ENCODE data around the gene MAP4K3. TPM values are rescaled to one million over a fixed set of nuclear protein-coding genes. Genes with fewer than 3 reads are reported as not detected.

The MAP4K3 gene
- total and polyA plus RNA-seq, 2 of the 4 experiments (the other 2 are of a cell fraction): 13.2 to 32.6 TPM

DNA sequence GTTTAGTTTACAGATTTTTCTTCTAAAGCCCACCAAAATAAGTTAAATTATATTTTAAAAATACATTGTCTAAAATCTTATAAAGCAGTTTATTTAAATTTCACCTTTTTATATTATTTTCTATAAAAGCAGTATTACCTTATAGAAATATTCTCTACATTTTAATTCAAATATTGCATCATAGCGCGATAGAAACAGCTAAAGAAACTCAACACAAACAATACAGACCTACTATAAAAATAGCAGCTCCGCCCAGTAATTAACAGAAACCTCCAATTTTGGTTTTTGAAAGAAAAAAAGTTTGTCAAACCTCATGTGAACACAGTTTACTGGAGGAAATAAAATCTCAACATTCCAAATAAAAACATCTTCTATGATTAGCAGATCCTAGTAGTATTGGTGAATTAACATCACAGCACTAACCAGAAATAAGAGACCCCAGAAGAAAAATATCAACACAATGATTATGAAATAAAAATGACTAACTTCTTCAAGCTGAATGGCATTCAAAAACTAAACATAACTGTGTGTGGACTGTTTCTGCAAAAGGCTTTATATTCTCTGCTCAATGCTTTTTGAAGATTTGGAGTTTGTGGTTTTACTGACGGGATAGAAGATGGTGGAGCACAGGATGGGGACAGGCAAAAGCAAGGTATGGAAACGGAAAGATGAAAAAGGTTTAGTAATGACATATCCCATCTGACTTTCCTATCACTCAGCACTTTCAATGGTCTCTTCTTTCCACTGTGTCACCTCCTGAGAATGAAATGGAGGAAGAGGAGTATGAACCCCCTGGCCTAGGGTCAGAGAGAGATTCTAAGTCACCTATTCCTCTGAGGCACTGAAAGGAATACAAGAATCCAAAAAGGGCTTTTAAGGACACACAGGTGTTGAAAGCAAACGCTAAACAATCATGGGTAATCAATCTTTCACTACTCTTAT is 17.5 kb downstream of the MAP4K3 start:
- Histone ChIP-seq H2BK20ac (ENCODE audit: low read depth, low read length) (peak overlapping the region; percentile 48), H3K18ac (ENCODE audit: low read depth, low read length) (peak overlapping the region; percentile 89; the same call in 1 of the 2 replicates), H3K4me1 (ENCODE audit: control insufficient read depth, insufficient read depth, low read length) (peaks cover 7% of the 10 kb centered on the region), H2AK5ac (ENCODE audit: low read depth, low read length) (0 out of 2 replicates have a peak overlapping the region, but pooled peaks have one; percentile 56), H3K14ac (replicated peaks; ENCODE audit: low read depth, low read length) (peak overlapping the region; percentile 67; the same call in 1 of the 2 replicates), H4K20me1 (ENCODE audit: insufficient read depth, low read length) (peaks cover 64% of the 10 kb centered on the region), H3K23ac (ENCODE audit: low read depth, low read length) (peak overlapping the region; percentile 31), H2BK120ac (ENCODE audit: low read depth, low read length) (peak overlapping the region; percentile 41; the same call in 1 of the 2 replicates), H3K36me3 (ENCODE audit: control insufficient read depth, insufficient read depth, low read length) (no peaks in the 10 kb centered on the region), H4K91ac (ENCODE audit: insufficient read depth, low read depth, low read length) (peak overlapping the region; percentile 66), H3K56ac (ENCODE audit: extremely low read depth, insufficient read depth, low read length) (peak overlapping the region; percentile 43; the same call in 1 of the 2 replicates), H3K27ac (ENCODE audit: insufficient read depth, low read length) (peak overlapping the region; percentile 61), H3K4me2 (ENCODE audit: low read depth, low read length) (peak overlapping the region; percentile 94), H3K9me3 (ENCODE audit: control insufficient read depth, insufficient read depth, low read length) (no peaks in the 10 kb centered on the region), H2BK15ac (ENCODE audit: low read depth, low read length) (peak overlapping the region; percentile 79; the same call in 2 of the 3 replicates), H3K9me1 (ENCODE audit: insufficient read depth, low read length) (peaks cover 12% of the 10 kb centered on the region; the same call in 1 of the 2 replicates), H2AFZ (replicated peaks; ENCODE audit: low read length, poor library complexity) (no peak overlapping the region), H4K5ac (ENCODE audit: low read depth, low read length) (peak overlapping the region; percentile 45), H2BK5ac (ENCODE audit: low read depth, low read length, poor library complexity, severe bottlenecking) (peak overlapping the region; percentile 95), H3K4me3 (ENCODE audit: insufficient read depth, low read depth, low read length) (peak overlapping the region; percentile 12; the same call in 1 of the 2 replicates), H4K8ac (ENCODE audit: low read depth in 2 of 2, low read length in 2 of 2) (peak overlapping the region in 1 of 2 experiments; percentile 59; a peak in 1 of 4 replicates), H3K27me3 (ENCODE audit: control insufficient read depth, insufficient read depth, low read length) (no peaks in the 10 kb centered on the region), H2AK9ac (replicated peaks; ENCODE audit: low read depth, low read length, poor library complexity) (no peak overlapping the region), H3K79me1 (ENCODE audit: low read depth in 1 of 2, low read length in 2 of 2) (peaks cover 10 to 65% of the 10 kb centered on the region in 2 experiments; a peak in 3 of 4 replicates), H3K9ac (ENCODE audit: low read depth, low read length) (no peak overlapping the region), H3K4ac (ENCODE audit: low read depth, low read length) (peak overlapping the region; percentile 61; the same call in 1 of the 2 replicates)
- DNase-seq (peak; percentile 80), ATAC-seq (ENCODE audit: low read depth) (peak; percentile 84)
- in situ Hi-C loops (cut with MboI; ENCODE audit: low sequenced_read_pairs) (no loop called here), intact Hi-C loops (cut with micrococcal nuclease) (no loop called here), dilution Hi-C loops (cut with HindIII; ENCODE audit: low sequenced_read_pairs, unreplicated experiment) (no loop called here)
- peak; percentile 20; the same call in 1 of the 2 replicates for TF ChIP-seq CEBPB (IDR thresholded peaks at IDR 0.05; ENCODE audit: low read depth, low read length)
- TF ChIP-seq BHLHE40 (IDR thresholded peaks at IDR 0.05; ENCODE audit: low read depth, low read length): no peak
- TF ChIP-seq RCOR1 (IDR thresholded peaks at IDR 0.05; ENCODE audit: insufficient replicate concordance, low read length): no peak
- TF ChIP-seq MAFK (IDR thresholded peaks at IDR 0.05; ENCODE audit: low read depth, low read length): peak; percentile 31; the same call in 1 of the 2 replicates
- POLR2A ChIA-PET (ENCODE audit: unreplicated experiment): no interaction called here
- BruUV-seq (replicated peaks): no TSS peak
- WGBS, 2 experiments (ENCODE audit: extremely low coverage in 2 of 2, insufficient read length in 1 of 2): no CpG with 5 or more reads among the region's 6 CpGs
- CTCF ChIA-PET: interaction anchor here (0.6 to 0.7 kb wide), 3 partner anchors 33 to 1834 kb away, joined by 4 to 6 read pairs (median 5); no protein-coding TSS in a partner anchor

All from IMR-90 (cell line).